NCI-H2107 treated with DMSO at 0.1 percent for 48 hours (cell line): Measurements from ENCODE around the gene PPP4R3A.
"Not testable (repeated sequence)": the region's sequence is repeated elsewhere in the genome, so short reads cannot be mapped to it uniquely, and the experiment has no call there.

Experiments used
- DNase-seq: peaks from one replicate; lab custom pipeline; 2025; ENCODE audit not compliant: unreplicated experiment; lab: John Stamatoyannopoulos, UW

PPP4R3A gene

DNA sequence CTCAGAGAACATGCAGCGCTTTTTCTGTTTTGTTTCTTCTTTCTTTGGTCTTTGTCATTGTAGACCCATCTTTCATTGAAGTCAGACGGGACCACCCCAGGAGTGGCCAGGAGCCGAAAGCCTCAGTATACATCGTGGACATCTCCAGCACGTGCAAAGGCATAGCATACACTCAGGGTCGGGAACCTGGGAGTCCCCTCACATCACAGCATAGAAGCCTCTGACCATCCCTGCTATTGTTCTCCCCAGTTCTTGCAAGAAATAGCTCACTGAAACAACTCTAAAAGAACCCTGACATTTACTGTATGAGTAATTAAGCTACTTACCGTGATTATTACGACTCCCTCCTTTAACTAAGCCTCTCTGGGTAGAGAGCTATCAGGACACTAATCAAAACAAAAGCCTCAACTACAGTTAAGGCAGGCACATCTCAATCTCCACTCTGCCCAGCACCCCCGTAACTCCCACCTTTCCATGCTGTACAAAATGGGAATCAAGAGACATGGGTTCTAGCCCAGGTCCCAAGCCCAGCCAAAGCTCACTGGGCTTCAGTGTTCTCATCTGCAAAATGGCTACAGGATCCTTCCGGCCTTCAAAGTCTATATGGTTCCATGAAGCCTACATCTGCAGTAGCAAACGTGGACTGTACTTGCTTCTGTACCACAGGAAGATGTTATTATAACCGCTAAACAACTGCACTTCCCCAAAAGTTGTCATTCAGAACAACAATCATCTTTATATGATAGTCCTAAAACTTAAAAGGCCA, 99.2 kb downstream of the PPP4R3A start:
- no peak for DNase-seq

DNA sequence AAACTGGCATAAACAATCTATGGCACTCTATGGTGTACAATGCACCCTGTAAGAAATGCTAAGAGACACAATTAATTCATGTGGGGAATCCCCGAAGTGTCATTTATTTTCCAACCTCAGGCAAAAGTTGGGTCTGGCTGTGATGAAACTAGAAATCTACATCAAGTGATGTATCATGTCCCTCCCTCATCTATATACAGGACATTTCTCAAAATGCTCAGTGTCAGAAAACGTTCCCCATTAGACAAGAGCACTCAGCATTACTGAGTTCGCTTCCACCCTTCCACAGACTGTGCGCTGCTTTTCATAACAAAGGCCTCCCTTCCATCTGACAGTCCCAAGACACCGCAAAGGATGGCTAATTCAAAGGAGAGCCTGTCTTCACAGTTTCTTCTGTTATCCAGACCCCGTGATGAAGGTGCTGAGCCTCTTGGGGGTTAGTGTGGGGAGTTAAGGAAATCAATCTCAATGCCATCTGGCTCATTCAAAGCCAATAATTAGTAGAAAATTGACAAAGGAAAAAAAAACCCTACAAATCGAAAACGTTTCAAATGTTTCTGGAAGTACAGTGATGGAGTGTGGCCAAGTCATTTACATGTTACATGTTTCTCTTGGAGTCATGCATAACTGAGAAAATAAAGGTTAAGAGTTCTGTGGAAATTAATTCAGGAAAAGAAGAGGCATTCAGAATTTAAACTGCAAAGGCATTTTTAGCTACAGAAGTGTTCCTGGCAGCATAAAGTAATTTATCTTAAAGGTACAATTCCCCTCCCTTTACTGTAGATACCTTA, 100.0 kb downstream of the PPP4R3A start:
- DNase-seq, result no peak

DNA sequence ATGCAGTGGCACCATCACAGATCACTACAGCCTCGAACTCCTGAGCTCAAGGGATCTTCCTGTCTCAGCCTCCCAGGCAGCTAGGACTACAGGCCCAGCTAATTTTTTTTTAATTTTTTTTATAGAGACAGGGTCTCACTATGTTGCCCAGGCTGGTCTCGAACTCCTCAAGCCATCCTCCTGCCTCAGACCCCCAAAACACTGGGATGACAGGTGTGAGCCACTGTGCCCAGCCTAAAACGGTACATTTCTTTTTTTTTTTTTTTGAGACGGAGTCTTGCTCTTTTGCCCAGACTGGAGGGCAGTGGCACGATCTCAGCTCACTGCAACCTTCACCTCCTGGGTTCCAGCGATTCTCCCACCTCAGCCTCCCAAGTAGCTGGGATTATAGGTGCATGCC, 100.9 kb downstream of the PPP4R3A start:
- DNase-seq, result not testable (repeated sequence)
